Right atrium auricular region (tissue), 2 donors: ENCODE results near the gene TMEM271. TPM values are rescaled to one million over a fixed set of nuclear protein-coding genes. Genes with fewer than 3 reads are reported as not detected.
"Not testable (repeated sequence)": the region's sequence is repeated elsewhere in the genome, so short reads cannot be mapped to it uniquely, and the experiment has no call there.

Experiments used
- DNase-seq: peaks from one replicate; pipeline ENCODE4 v3.0.0-alpha.2; 2019; ENCODE audit warnings: low spot score
- H3K27ac ChIP-seq, 2 donors: fragments of 200-600 bp; sonication (generic); 1 replicate in 1 of 2; 2 replicates in 1 of 2; pipeline ENCODE4 v1.5.1; 2016 to 2019
- H3K27me3 ChIP-seq, 2 donors: fragments of 200-600 bp; sonication (generic); one replicate each; pipeline versions ENCODE4 v1.5.1 to v1.6.0; 2017 to 2019
- H3K36me3 ChIP-seq: fragments of 200-600 bp; sonication (generic); one replicate; pipeline ENCODE4 v1.5.1; 2016
- H3K4me1 ChIP-seq, 2 donors: fragments of 200-600 bp; sonication (generic); one replicate each; pipeline versions ENCODE4 v1.5.1 to v1.6.0; 2017 to 2019
- H3K4me3 ChIP-seq, 2 donors: fragments of 200-600 bp; sonication (generic); 1 replicate in 1 of 2; 2 replicates in 1 of 2; pipeline ENCODE4 v1.5.1; 2017 to 2019; ENCODE audit warnings: mild to moderate bottlenecking in 1 of 2, moderate library complexity in 1 of 2
- H3K9me3 ChIP-seq, 2 donors: fragments of 200-600 bp; sonication (generic); one replicate each; pipeline ENCODE4 v1.5.1; 2019
- total RNA-seq, 2 donors: library from RNA; depleted of rRNA; stranded (reverse); fragments of >200 nt; gene quantifications; one replicate each; pipeline ENCODE4 v1.1.0, GENCODE V29; 2016
- TF ChIP-seq, protein P1 (sequence below), 2 donors: fragments of 200-600 bp; sonication (generic); IDR thresholded peaks; one replicate each; pipeline ENCODE4 v1.5.1; 2019; ENCODE audit warnings: antibody characterized with exemption in 2 of 2

Gene TMEM271
- total RNA-seq, 2 donors from 2014 or later, result not detected

DNA sequence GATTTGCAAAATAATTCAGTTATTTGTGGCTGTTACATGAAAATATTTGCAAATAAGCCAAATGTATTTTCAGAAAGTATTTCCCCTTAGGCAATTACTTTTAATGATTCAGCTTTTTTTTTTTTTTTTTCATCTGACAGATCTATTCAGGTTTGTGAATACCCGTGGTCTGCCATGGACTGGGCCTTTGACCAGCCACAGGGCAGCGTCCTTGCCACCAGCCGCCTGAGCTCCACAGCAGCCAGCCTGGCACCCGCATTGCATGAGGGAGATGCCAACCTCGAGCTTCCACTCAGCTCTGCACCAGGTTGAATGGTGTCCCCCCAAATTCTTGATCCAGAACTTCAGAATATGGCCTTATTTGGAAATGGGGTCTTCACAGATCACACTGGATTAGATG is 14.7 kb downstream of the TMEM271 start:
- Histone ChIP-seq H3K4me1 (no peaks in the 10 kb centered on the region), H3K27me3 (no peaks in the 10 kb centered on the region), H3K4me3 (no peak overlapping the region), H3K36me3 (no peaks in the 10 kb centered on the region), H3K27ac (no peak overlapping the region), H3K9me3 (no peaks in the 10 kb centered on the region)
- no peak for DNase-seq
- TF ChIP-seq, protein P1, sequence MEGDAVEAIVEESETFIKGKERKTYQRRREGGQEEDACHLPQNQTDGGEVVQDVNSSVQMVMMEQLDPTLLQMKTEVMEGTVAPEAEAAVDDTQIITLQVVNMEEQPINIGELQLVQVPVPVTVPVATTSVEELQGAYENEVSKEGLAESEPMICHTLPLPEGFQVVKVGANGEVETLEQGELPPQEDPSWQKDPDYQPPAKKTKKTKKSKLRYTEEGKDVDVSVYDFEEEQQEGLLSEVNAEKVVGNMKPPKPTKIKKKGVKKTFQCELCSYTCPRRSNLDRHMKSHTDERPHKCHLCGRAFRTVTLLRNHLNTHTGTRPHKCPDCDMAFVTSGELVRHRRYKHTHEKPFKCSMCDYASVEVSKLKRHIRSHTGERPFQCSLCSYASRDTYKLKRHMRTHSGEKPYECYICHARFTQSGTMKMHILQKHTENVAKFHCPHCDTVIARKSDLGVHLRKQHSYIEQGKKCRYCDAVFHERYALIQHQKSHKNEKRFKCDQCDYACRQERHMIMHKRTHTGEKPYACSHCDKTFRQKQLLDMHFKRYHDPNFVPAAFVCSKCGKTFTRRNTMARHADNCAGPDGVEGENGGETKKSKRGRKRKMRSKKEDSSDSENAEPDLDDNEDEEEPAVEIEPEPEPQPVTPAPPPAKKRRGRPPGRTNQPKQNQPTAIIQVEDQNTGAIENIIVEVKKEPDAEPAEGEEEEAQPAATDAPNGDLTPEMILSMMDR (IDR thresholded peaks at IDR 0.05), result no peak

DNA sequence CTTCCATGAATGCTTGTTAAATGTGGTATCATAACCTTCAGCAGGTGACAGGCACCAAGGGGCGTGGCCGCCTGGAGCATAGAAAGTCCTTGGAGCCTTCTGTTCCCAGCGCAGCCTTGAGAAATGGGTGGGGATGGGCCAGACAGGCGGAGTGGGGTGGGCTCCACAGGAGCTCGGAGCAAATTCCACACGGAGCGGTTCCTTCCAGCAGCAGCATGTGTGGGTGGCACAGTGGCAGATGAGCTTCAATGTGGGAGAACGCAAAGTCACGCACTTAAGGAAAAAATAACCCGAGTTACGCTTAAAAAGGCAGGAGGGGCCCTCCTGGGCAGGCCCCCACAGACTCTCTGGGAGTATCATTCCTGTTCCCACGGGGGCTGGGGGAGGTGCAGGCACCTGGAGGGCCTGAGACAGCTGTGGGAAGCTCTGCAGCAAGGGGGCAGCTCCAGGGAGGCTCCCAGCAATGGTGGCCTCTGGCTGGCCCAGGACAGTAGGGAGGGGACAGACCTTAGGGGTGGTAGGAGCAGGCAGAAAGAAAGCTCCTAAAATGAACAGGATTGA is 15.3 kb downstream of the TMEM271 start:
- Histone ChIP-seq H3K27me3 (no peaks in the 10 kb centered on the region), H3K4me1 (no peaks in the 10 kb centered on the region), H3K36me3 (no peaks in the 10 kb centered on the region), H3K27ac (no peak overlapping the region), H3K9me3 (no peaks in the 10 kb centered on the region), H3K4me3 (no peak overlapping the region)
- TF ChIP-seq, protein P1 (IDR thresholded peaks at IDR 0.05), result no peak
- no peak for DNase-seq

DNA sequence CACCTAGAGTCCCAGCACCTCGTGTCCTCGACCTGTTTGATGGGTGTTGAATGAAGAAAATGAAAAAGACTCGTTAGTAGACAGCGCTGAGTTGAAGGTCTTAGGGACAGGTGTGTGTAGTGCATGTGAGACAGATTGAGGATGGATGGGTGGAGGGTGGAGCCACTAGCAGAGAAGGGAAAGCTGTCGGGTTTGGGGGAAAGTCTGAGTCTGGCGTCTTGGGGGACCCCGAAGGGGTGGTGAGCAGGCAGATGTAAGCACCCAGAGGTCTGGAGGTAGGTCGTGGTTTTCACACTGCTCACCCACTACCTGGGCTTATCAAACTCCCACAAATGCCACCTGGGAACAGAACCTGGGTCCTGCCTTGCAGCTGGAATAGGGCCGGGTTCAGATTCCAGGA is 16.0 kb downstream of the TMEM271 start:
- DNase-seq, result no peak
- no peak overlapping the region for H3K27ac ChIP-seq
- TF ChIP-seq, protein P1 (IDR thresholded peaks at IDR 0.05), result no peak
- no peaks in the 10 kb centered on the region for H3K4me1 ChIP-seq
- no peaks in the 10 kb centered on the region for H3K9me3 ChIP-seq
- H3K4me3 ChIP-seq, result no peak overlapping the region
- no peaks in the 10 kb centered on the region for H3K36me3 ChIP-seq
- no peaks in the 10 kb centered on the region for H3K27me3 ChIP-seq

DNA sequence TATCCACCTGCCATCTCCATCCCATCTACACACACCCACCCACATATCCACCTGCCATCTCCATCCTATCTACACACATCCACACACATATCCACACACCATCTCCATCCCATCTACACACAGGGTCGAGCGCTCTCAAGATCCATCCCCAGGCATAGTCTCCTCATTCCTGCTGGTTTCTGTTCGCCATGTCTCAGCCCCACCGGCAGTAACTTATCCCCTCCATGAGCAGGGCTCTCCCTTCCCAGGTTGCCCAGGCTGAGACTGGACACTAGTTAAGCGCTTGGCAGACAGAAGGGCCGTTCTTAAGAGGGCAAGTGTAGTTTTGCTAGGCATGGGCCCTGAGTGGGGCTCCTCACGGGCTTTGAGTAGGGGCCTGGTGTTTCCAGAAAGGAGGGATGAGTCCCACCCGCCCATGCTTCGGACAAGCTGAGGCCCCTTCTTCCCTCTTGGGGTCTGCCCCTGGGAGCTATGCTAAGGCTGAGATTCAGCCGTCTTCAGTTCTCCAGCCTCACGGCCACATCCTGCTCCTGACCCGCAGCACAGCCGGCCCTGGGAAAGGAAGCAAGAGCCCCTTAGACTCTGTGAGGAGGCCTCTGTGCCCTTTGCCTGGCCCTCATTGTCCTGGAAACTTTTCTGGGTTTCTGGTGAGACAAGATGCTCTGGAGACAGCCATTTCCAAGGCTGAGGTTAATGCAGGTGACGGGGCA is 20.4 kb downstream of the TMEM271 start:
- Histone ChIP-seq H3K9me3 (no peaks in the 10 kb centered on the region), H3K27me3 (no peaks in the 10 kb centered on the region), H3K27ac (no peak overlapping the region), H3K4me3 (no peak overlapping the region), H3K4me1 (no peaks in the 10 kb centered on the region), H3K36me3 (no peaks in the 10 kb centered on the region)
- no peak for DNase-seq
- TF ChIP-seq, protein P1 (IDR thresholded peaks at IDR 0.05), result no peak

DNA sequence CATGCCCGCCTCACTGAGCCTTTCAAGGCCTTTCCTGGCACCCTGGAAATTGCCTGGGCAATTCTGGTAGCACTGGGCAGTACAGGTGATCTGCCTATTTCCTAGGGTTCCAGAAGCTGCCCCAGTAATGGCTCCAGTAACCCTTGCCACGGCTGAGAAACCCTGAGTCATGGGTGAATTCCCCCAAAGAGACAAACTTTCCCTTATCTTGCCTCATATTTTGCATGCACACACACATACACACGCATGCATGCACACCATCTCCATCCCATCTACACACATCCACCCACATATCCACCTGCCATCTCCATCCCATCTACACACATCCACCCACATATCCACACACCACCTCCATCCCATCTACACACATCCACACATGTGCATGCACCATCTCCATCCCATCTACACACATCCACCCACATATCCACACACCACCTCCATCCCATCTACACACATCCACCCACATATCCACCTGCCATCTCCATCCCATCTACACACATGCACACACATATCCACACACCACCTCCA is 21.2 kb downstream of the TMEM271 start:
- H3K36me3 ChIP-seq, H3K27ac ChIP-seq, H3K4me1 ChIP-seq, DNase-seq, H3K27me3 ChIP-seq, H3K4me3 ChIP-seq, H3K9me3 ChIP-seq: not testable (repeated sequence)

DNA sequence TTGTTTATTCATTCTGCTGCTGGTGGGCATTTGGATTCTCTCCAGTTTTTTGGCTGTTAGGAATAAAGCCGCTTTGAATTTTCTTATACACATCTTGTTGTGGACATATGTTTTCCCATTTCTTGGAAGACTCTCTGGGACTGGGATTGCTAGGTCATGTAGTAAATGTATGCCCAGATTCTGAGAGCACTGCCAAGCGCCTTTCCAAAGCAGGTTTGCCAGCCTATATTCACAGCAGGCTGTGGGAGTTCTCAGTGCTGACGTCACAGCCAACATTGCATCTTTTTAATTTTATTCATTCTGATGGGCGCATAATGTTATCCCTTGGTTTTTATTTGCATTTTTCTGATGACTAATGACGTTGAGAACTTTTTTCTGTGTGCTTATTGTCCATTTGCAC is 24.1 kb downstream of the TMEM271 start:
- Histone ChIP-seq H3K36me3 (no peaks in the 10 kb centered on the region), H3K4me3 (no peak overlapping the region), H3K4me1 (no peaks in the 10 kb centered on the region), H3K9me3 (no peaks in the 10 kb centered on the region), H3K27me3 (no peaks in the 10 kb centered on the region), H3K27ac (no peak overlapping the region)
- no peak for DNase-seq
- TF ChIP-seq, protein P1 (IDR thresholded peaks at IDR 0.05), result no peak

DNA sequence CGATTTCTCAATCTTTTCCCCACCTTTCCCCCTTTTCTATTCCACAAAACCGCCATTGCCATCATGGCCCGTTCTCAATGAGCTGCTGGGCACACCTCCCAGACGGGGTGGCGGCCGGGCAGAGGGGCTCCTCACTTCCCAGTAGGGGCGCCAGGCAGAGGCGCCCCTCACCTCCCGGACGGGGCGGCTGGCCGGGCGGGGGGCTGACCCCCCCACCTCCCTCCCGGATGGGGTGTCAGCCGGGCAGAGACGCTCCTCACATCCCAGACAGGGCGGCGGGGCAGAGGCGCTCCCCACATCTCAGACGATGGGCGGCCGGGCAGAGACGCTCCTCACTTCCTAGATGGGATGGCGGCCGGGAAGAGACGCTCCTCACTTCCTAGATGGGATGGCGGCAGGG is 25.8 kb downstream of the TMEM271 start:
- not testable (repeated sequence) for H3K4me1 ChIP-seq, DNase-seq, H3K27ac ChIP-seq, H3K4me3 ChIP-seq, H3K36me3 ChIP-seq, H3K9me3 ChIP-seq, H3K27me3 ChIP-seq
